HL-60 (cell line): ENCODE results near the gene C9orf50.

Experiments used
- CTCF ChIP-seq: IDR thresholded peaks from one replicate; pipeline ENCODE4 v1.5.1; 2011; ENCODE audit warnings: low read length, control low read depth, inconsistent platforms; ENCODE audit not compliant: insufficient read depth
- POLR2AphosphoS5 ChIP-seq: IDR thresholded peaks from 2 replicates; pipeline ENCODE4 v1.6.1; 2012; ENCODE audit warnings: low read depth
- REST ChIP-seq: IDR thresholded peaks from 2 replicates; pipeline ENCODE4 v1.6.1; 2012; ENCODE audit warnings: low read depth; ENCODE audit not compliant: insufficient replicate concordance

GRCh38 chr9:129664746-129665388 lies 44.0 kb upstream of the C9orf50 start:
- TF ChIP-seq CTCF (no peak), POLR2AphosphoS5 (no peak), REST (no peak)
